Peyer's patch (tissue), 4 donors: Measurements from ENCODE around the gene SLC26A11. TPM values are rescaled to one million over a fixed set of nuclear protein-coding genes. Genes with fewer than 3 reads are reported as not detected.

Source experiments
- DNase-seq, 3 donors: peaks; one replicate each; pipeline ENCODE4 v3.0.0-alpha.2; 2017 to 2019
- H3K27ac ChIP-seq, 4 donors: fragments of 200-600 bp; sonication (generic); one replicate each; pipeline ENCODE4 v1.5.1; 2016 to 2019
- H3K27me3 ChIP-seq, 2 donors: fragments of 200-600 bp; sonication (generic); one replicate each; pipeline ENCODE4 v1.5.1; 2019
- H3K36me3 ChIP-seq, 3 donors: fragments of 200-600 bp; sonication (generic); one replicate each; pipeline ENCODE4 v1.5.1; 2016 to 2019
- H3K4me1 ChIP-seq, 4 donors: fragments of 200-600 bp; sonication (generic); one replicate each; pipeline ENCODE4 v1.5.1; 2016 to 2019
- H3K4me3 ChIP-seq, 4 donors: fragments of 200-600 bp; sonication (generic); 1 replicate in 3 of 4; 2 replicates in 1 of 4; pipeline ENCODE4 v1.5.1; 2016 to 2019; ENCODE audit warnings: mild to moderate bottlenecking in 1 of 4
- H3K9me3 ChIP-seq, 4 donors: fragments of 200-600 bp; sonication (generic); one replicate each; pipeline ENCODE4 v1.5.1; 2016 to 2019; ENCODE audit warnings: mild to moderate bottlenecking in 1 of 4
- POLR2A ChIP-seq, 2 donors: fragments of 450-650 bp; IDR thresholded peaks; one replicate each; pipeline ENCODE4 v1.5.1; 2017; ENCODE audit warnings: antibody characterized with exemption in 2 of 2, mild to moderate bottlenecking in 2 of 2, moderate library complexity in 2 of 2
- total RNA-seq, 4 donors: library from RNA; depleted of rRNA; stranded (reverse); fragments of >200 nt; gene quantifications; one replicate each; pipeline ENCODE4 v1.1.0, GENCODE V29; 2016
- TF ChIP-seq, protein P1 (sequence below), 6 experiments: fragments of 450-650 bp in 4 of 6; fragments of 200-600 bp in 2 of 6; sonication (generic) in 1 of 6; IDR thresholded peaks; one replicate each; pipeline ENCODE4 v1.5.1; 2017 to 2019; ENCODE audit warnings: antibody characterized with exemption in 6 of 6, mild to moderate bottlenecking in 3 of 6, moderate library complexity in 1 of 6

The SLC26A11 gene
- total RNA-seq, 4 donors from 2014 or later = 28.1 to 42.9 (median 33.1) TPM

DNA sequence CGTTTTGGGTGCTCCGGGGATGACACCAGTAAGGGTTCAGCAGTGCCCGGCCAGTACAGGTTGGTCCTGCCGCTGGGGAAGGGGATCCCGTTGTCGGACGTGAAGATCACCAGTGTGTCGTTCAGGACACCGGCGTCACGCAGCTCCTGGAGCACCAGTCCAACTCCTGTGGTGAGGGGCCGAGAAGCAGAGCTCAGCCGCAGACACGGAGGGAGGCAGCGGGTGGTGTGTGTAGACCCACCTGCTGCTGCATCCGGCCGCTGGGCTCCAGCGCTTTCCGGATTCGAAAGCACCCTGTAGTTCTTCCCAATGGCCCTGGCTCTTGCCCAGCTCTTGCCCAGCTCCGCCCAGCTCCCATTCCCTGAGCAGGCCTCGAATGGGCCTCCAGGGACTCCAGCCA, 8.1 kb upstream of the SLC26A11 start:
- Histone ChIP-seq H3K4me3 (no peak overlapping the region), H3K4me1 (no peaks in the 10 kb centered on the region), H3K9me3 (no peaks in the 10 kb centered on the region), H3K27me3 (no peaks in the 10 kb centered on the region), H3K36me3 (peaks cover 0 to 76% (median 0%) of the 10 kb centered on the region in 3 donors), H3K27ac (no peak overlapping the region)
- TF ChIP-seq POLR2A (IDR thresholded peaks at IDR 0.05) = no peak
- DNase-seq = no peak

DNA sequence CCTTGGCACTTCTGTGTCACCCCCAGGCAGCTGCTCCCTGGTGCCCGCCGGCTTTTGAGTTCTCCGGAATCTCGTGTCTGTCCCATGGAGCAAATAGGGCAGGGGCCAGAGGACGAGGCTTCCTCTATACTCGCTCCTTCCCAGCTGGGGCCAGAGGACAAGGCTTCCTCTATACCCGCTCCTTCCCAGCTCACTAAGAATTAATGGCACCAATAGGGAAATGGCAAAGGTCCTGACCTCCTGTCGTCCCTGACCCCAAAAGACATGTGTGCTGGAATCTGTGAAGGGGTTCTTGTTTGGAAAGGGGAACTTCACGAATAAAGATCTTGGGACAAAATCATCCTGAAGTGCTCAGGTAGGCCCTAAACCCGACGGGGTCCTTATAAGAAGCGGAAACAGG, 7.7 kb upstream of the SLC26A11 start:
- peaks cover 0 to 80% (median 0%) of the 10 kb centered on the region in 3 donors for H3K36me3 ChIP-seq
- TF ChIP-seq POLR2A (IDR thresholded peaks at IDR 0.05) = no peak
- TF ChIP-seq, protein P1, sequence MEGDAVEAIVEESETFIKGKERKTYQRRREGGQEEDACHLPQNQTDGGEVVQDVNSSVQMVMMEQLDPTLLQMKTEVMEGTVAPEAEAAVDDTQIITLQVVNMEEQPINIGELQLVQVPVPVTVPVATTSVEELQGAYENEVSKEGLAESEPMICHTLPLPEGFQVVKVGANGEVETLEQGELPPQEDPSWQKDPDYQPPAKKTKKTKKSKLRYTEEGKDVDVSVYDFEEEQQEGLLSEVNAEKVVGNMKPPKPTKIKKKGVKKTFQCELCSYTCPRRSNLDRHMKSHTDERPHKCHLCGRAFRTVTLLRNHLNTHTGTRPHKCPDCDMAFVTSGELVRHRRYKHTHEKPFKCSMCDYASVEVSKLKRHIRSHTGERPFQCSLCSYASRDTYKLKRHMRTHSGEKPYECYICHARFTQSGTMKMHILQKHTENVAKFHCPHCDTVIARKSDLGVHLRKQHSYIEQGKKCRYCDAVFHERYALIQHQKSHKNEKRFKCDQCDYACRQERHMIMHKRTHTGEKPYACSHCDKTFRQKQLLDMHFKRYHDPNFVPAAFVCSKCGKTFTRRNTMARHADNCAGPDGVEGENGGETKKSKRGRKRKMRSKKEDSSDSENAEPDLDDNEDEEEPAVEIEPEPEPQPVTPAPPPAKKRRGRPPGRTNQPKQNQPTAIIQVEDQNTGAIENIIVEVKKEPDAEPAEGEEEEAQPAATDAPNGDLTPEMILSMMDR (IDR thresholded peaks at IDR 0.05) = no peak

DNA sequence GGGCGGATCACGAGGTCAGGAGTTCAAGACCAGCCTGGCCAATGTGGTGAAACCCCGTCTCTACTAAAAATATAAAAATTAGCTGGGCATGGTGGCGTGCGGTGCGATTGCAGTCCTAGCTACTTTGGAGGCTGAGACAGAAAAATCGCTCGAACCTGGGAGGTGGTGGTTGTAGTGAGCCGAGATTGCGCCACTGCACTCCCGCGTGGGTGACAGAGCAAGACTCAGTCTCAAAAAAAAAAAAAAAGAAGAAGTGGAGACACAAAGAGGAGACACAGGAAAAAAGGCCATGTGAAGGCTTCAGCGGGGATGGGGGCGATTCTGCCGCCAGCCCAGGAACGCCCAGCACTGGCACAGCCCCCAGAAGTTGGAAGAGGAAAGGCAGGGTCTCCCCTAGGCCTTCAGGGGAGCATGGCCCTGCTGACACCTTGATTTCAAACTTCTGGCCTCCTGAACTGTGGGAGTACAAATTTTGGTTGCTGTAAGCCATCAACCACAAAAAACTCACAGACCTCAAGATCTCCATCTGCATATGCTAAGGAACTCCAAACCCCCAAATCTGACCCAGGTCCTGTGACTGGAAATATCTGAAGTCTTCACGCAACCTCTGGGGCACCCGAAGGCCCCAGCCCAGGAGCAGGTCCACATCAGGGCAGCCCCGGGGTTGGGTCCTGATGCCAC, 7.1 kb upstream of the SLC26A11 start:
- no peak overlapping the region for H3K27ac ChIP-seq
- H3K9me3 ChIP-seq = no peaks in the 10 kb centered on the region
- H3K4me1 ChIP-seq = peaks cover 0 to 2% (median 0%) of the 10 kb centered on the region in 4 donors
- no peak overlapping the region for H3K4me3 ChIP-seq
- TF ChIP-seq, protein P1 (IDR thresholded peaks at IDR 0.05) = no peak
- TF ChIP-seq POLR2A (IDR thresholded peaks at IDR 0.05) = no peak
- no peak for DNase-seq
- no peaks in the 10 kb centered on the region for H3K27me3 ChIP-seq
- H3K36me3 ChIP-seq = peaks cover 0 to 84% (median 0%) of the 10 kb centered on the region in 3 donors

More for the DNA sequence above, 7.7 kb upstream of the SLC26A11 start:
- H3K27ac ChIP-seq = no peak overlapping the region
- H3K9me3 ChIP-seq = no peaks in the 10 kb centered on the region
- no peaks in the 10 kb centered on the region for H3K4me1 ChIP-seq
- no peak overlapping the region for H3K4me3 ChIP-seq
- no peak for DNase-seq
- no peaks in the 10 kb centered on the region for H3K27me3 ChIP-seq

DNA sequence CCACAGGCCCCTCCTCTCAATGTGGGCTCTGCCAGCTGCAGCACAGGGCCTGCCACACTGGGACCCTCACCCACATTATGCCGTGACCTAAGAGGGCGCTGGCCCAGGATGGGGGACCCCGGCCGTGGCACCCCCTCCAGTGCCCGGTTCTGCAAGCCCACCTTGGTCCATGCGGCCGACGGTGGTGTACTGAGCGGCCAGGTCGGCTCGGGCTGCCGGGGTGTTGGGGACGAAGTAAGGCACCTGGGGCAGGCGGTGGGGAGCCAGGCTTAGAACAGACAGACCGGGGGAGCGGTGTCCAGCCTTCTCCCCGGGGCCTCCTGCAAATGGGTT, 6.6 kb upstream of the SLC26A11 start:
- no peaks in the 10 kb centered on the region for H3K27me3 ChIP-seq
- peaks cover 0 to 81% (median 0%) of the 10 kb centered on the region in 3 donors for H3K36me3 ChIP-seq
- no peak overlapping the region for H3K4me3 ChIP-seq
- TF ChIP-seq POLR2A (IDR thresholded peaks at IDR 0.05) = no peak
- TF ChIP-seq, protein P1 (IDR thresholded peaks at IDR 0.05) = no peak
- no peak overlapping the region for H3K27ac ChIP-seq
- H3K9me3 ChIP-seq = no peaks in the 10 kb centered on the region
- peaks cover 0 to 7% (median 0%) of the 10 kb centered on the region in 4 donors for H3K4me1 ChIP-seq
- DNase-seq = no peak

DNA sequence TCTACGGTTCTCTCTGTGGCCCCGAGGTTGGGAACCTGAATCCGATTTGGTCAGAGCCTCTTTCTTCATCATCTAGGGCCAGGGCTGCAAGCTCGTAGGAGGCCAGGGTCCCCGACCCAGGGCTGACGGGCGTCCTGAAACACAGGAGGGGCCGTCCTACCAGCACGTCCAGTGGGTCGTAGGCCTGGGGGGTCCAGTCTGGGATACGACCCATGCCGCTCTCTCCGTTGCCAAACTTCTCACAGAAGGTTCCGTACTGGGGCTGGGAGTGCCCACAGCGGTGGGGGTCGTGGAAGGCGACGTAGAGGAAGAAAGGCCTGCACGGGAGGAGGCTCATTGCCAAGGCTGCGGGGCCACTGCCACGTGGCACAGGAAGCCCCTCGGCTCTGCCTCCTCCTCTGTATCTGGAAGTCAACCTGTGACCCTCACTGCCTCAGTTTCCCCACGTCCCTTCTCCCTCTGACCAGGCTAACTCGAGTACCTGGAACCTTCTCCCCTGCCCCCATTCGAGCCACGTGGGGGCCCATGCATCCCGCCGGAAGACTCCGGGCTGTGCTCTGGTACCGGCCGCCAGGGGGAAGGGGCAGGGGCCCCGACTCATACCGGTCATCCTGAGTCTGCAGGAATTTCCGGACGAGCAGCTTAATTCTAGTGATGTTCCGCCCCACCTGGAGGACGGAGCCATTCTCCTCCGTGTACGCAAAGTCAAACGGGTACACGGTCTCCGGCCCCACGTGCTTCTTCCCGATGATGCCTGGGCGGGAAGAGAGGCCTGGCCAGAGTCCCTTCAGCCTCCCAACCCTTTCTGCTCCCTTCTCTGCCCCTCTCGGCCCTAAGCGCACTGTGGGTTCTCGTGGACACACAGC, 6.0 kb upstream of the SLC26A11 start:
- Histone ChIP-seq H3K27ac (no peak overlapping the region), H3K9me3 (no peaks in the 10 kb centered on the region), H3K36me3 (peaks cover 0 to 80% (median 0%) of the 10 kb centered on the region in 3 donors), H3K27me3 (no peaks in the 10 kb centered on the region), H3K4me1 (peaks cover 0 to 11% (median 3%) of the 10 kb centered on the region in 4 donors), H3K4me3 (no peak overlapping the region)
- TF ChIP-seq POLR2A (IDR thresholded peaks at IDR 0.05) = no peak
- TF ChIP-seq, protein P1 (IDR thresholded peaks at IDR 0.05) = no peak
- no peak for DNase-seq

DNA sequence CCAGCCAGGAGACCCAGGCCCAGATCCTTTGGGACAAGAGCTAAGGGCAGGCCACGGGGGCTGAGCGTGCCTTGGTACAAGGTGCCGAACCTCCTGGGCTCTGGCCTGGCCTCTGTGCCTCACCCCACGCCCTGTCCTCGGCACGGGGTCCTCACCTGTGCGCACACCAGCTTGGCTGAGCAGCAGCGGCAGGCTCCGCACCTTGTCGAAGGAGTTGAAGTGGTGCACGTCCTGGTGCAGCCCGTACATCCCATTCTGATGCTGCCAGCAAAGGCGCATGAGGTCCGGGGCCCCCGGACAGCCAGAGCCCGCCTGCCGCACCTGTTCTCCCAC, 5.4 kb upstream of the SLC26A11 start:
- TF ChIP-seq, protein P1 (IDR thresholded peaks at IDR 0.05) = no peak
- TF ChIP-seq POLR2A (IDR thresholded peaks at IDR 0.05) = no peak
- no peak for DNase-seq
- H3K4me1 ChIP-seq = peaks cover 0 to 13% (median 4%) of the 10 kb centered on the region in 4 donors
- H3K27me3 ChIP-seq = no peaks in the 10 kb centered on the region
- peaks cover 0 to 74% (median 0%) of the 10 kb centered on the region in 3 donors for H3K36me3 ChIP-seq
- H3K9me3 ChIP-seq = no peaks in the 10 kb centered on the region
- no peak overlapping the region for H3K27ac ChIP-seq
- H3K4me3 ChIP-seq = no peak overlapping the region
